WTC11 (cell line): ENCODE results near the gene BCL7C.

Experiments used
- CTCF ChIP-seq: fragments of 200-600 bp; IDR thresholded peaks from 2 replicates; pipeline ENCODE4 v1.8.0; 2022; ENCODE audit warnings: antibody characterized with exemption
- ERG ChIP-seq: fragments of 250-450 bp; sonication (Bioruptor Pico); IDR thresholded peaks from 2 replicates; pipeline ENCODE4 v1.8.0; 2021; ENCODE audit warnings: mild to moderate bottlenecking
- RELA ChIP-seq: sonication (generic); formaldehyde crosslinking; IDR thresholded peaks from 2 replicates; pipeline ENCODE4 v1.8.1; 2022; ENCODE audit warnings: missing genetic modification reagents, mild to moderate bottlenecking, borderline replicate concordance
- SMAD3 ChIP-seq: sonication (generic); formaldehyde crosslinking; IDR thresholded peaks from 2 replicates; pipeline ENCODE4 v1.8.0; 2022; ENCODE audit warnings: missing genetic modification reagents, mild to moderate bottlenecking, borderline replicate concordance
- ZNF317 ChIP-seq: sonication (generic); formaldehyde crosslinking; IDR thresholded peaks from 2 replicates; pipeline ENCODE4 v1.8.1; 2023; ENCODE audit warnings: low read depth, mild to moderate bottlenecking, moderate library complexity, missing genetic modification reagents, borderline replicate concordance
- ZNF512 ChIP-seq: sonication (generic); formaldehyde crosslinking; IDR thresholded peaks from 2 replicates; pipeline ENCODE4 v1.8.1; 2022; ENCODE audit warnings: missing genetic modification reagents, borderline replicate concordance

GRCh38 chr16:30837904-30838303 is 56.0 kb downstream of the BCL7C start:
- TF ChIP-seq CTCF (no peak), RELA (CRISPR knock-in tag) (no peak), ERG (no peak), SMAD3 (CRISPR knock-in tag) (no peak), ZNF512 (no peak), ZNF317 (no peak)
